ENCODE measurements around the gene SNRNP25.

Gene SNRNP25

GRCh38 chr16:64914-65255 lies 11.3 kb downstream of the SNRNP25 start:
- H3K9ac ChIP-seq (ENCODE audit: low read depth, low read length): no peak overlapping the region
- no peak overlapping the region for H2AFZ ChIP-seq (ENCODE audit: low read depth, low read length)
- H4K20me1 ChIP-seq (ENCODE audit: insufficient read depth, low read length): peaks cover 6% of the 10 kb centered on the region
- no peaks in the 10 kb centered on the region for H3K79me2 ChIP-seq (ENCODE audit: insufficient read depth, low read length)
- no peaks in the 10 kb centered on the region for H3K27me3 ChIP-seq (ENCODE audit: insufficient read depth, low read length, poor library complexity)
- TF ChIP-seq EZH2 (IDR thresholded peaks at IDR 0.05; ENCODE audit: borderline replicate concordance, low read depth, low read length, severe bottlenecking): no peak
- no peak for TF ChIP-seq CTCF (IDR thresholded peaks at IDR 0.05; ENCODE audit: borderline replicate concordance, extremely low read depth, low read length, poor library complexity, severe bottlenecking)
- ATAC-seq (ENCODE audit: insufficient read depth, low read depth) (no peak), DNase-seq (no peak)
- no peaks in the 10 kb centered on the region for H3K36me3 ChIP-seq (ENCODE audit: insufficient read depth, low read length)
- H3K27ac ChIP-seq (ENCODE audit: low read length): no peak overlapping the region
- H3K9me3 ChIP-seq (ENCODE audit: insufficient read depth, low read length, severe bottlenecking): no peaks in the 10 kb centered on the region
- H3K4me2 ChIP-seq (ENCODE audit: insufficient read depth, low read length): no peak overlapping the region
- no peaks in the 10 kb centered on the region for H3K4me1 ChIP-seq (ENCODE audit: insufficient read depth, low read length)
- H3K4me3 ChIP-seq (ENCODE audit: low read depth in 1 of 2, low read length in 2 of 2): no peak overlapping the region

GRCh38 chr16:65745-66144 lies 12.1 kb downstream of the SNRNP25 start:
- peak; percentile 93 for ATAC-seq (ENCODE audit: insufficient read depth, low read depth)
- Histone ChIP-seq H3K4me3 (ENCODE audit: low read depth in 1 of 2, low read length in 2 of 2) (no peak overlapping the region), H4K20me1 (ENCODE audit: insufficient read depth, low read length) (peaks cover 6% of the 10 kb centered on the region), H3K27me3 (ENCODE audit: insufficient read depth, low read length, poor library complexity) (no peaks in the 10 kb centered on the region), H3K9ac (ENCODE audit: low read depth, low read length) (no peak overlapping the region), H3K4me2 (ENCODE audit: insufficient read depth, low read length) (no peak overlapping the region), H3K4me1 (ENCODE audit: insufficient read depth, low read length) (no peaks in the 10 kb centered on the region), H3K9me3 (ENCODE audit: insufficient read depth, low read length, severe bottlenecking) (no peaks in the 10 kb centered on the region), H3K27ac (ENCODE audit: low read length) (no peak overlapping the region), H3K36me3 (ENCODE audit: insufficient read depth, low read length) (no peaks in the 10 kb centered on the region), H3K79me2 (ENCODE audit: insufficient read depth, low read length) (no peaks in the 10 kb centered on the region), H2AFZ (ENCODE audit: low read depth, low read length) (no peak overlapping the region)
- peak; percentile 84 for DNase-seq
- peak; percentile 98 for TF ChIP-seq CTCF (IDR thresholded peaks at IDR 0.05; ENCODE audit: borderline replicate concordance, extremely low read depth, low read length, poor library complexity, severe bottlenecking)
- no peak for TF ChIP-seq EZH2 (IDR thresholded peaks at IDR 0.05; ENCODE audit: borderline replicate concordance, low read depth, low read length, severe bottlenecking)

- H3K4me1 ChIP-seq (ENCODE audit: insufficient read depth, low read length): no peaks in the 10 kb centered on the region
- H3K27me3 ChIP-seq (ENCODE audit: insufficient read depth, low read length, poor library complexity): no peaks in the 10 kb centered on the region
- H3K4me2 ChIP-seq (ENCODE audit: insufficient read depth, low read length): no peak overlapping the region
- H3K9ac ChIP-seq (ENCODE audit: low read depth, low read length): no peak overlapping the region
- TF ChIP-seq CTCF (IDR thresholded peaks at IDR 0.05; ENCODE audit: borderline replicate concordance, extremely low read depth, low read length, poor library complexity, severe bottlenecking): no peak
- TF ChIP-seq EZH2 (IDR thresholded peaks at IDR 0.05; ENCODE audit: borderline replicate concordance, low read depth, low read length, severe bottlenecking): no peak
- peaks cover 6% of the 10 kb centered on the region for H4K20me1 ChIP-seq (ENCODE audit: insufficient read depth, low read length)
- no peak overlapping the region for H3K27ac ChIP-seq (ENCODE audit: low read length)
- no peak overlapping the region for H2AFZ ChIP-seq (ENCODE audit: low read depth, low read length)
- H3K4me3 ChIP-seq (ENCODE audit: low read depth in 1 of 2, low read length in 2 of 2): no peak overlapping the region
- no peaks in the 10 kb centered on the region for H3K36me3 ChIP-seq (ENCODE audit: insufficient read depth, low read length)
- H3K79me2 ChIP-seq (ENCODE audit: insufficient read depth, low read length): no peaks in the 10 kb centered on the region
- no peak for DNase-seq
- no peaks in the 10 kb centered on the region for H3K9me3 ChIP-seq (ENCODE audit: insufficient read depth, low read length, severe bottlenecking)
- ATAC-seq (ENCODE audit: insufficient read depth, low read depth): no peak
These were observed 12.9 kb downstream of the SNRNP25 start for GRCh38 chr16:66309-67182.
